IMR-90 (cell line): ENCODE measurements around the gene RAB27A. TPM values are rescaled to one million over a fixed set of nuclear protein-coding genes. Genes with fewer than 3 reads are reported as not detected.

Source experiments
- ATAC-seq: fragments of 200-7000 bp; cut with Tn5 transposase; 2 replicates; pipeline ENCODE4 v1.9.1; 2020; ENCODE audit warnings: low read depth, mild to moderate bottlenecking, moderate library complexity
- BruUV-seq: library from RNA; stranded (reverse); fragments of 400-500 nt; replicated peaks from 2 replicates; lab custom pipeline; 2021; lab: Mats Ljungman, UMichigan
- CTCF ChIA-PET: fragments of 300-600 bp; formaldehyde crosslinking; extraction: SDS; loops from one replicate; lab custom pipeline; 2021; ENCODE audit warnings: antibody characterized with exemption; lab: Yijun Ruan, JAX
- POLR2A ChIA-PET: fragments of 300-600 bp; sonication (Branson Sonifier 250); formaldehyde crosslinking; loops from one replicate; lab custom pipeline; 2022; ENCODE audit warnings: antibody characterized with exemption; ENCODE audit not compliant: unreplicated experiment; lab: Charles Lee
- DNase-seq: peaks from one replicate; pipeline ENCODE4 v3.0.0; 2013
- H2AFZ ChIP-seq: replicated peaks from 2 replicates; pipeline ENCODE3; 2013; ENCODE audit warnings: low read length, mild to moderate bottlenecking; ENCODE audit not compliant: poor library complexity
- H2AK5ac ChIP-seq: 2 replicates; pipeline ENCODE4 v1.6.1; 2013; ENCODE audit warnings: low read depth, low read length, inconsistent platforms
- H2AK9ac ChIP-seq: replicated peaks from 2 replicates; pipeline ENCODE3; 2013; ENCODE audit warnings: mild to moderate bottlenecking, low read depth, low read length, moderate library complexity; ENCODE audit not compliant: poor library complexity
- H2BK120ac ChIP-seq: 2 replicates; pipeline ENCODE4 v1.6.1; 2013; ENCODE audit warnings: low read depth, low read length, inconsistent platforms
- H2BK15ac ChIP-seq: 3 replicates; pipeline ENCODE4 v1.6.1; 2013; ENCODE audit warnings: low read depth, low read length, inconsistent platforms
- H2BK20ac ChIP-seq: 2 replicates; pipeline ENCODE4 v1.6.1; 2013; ENCODE audit warnings: low read depth, mild to moderate bottlenecking, inconsistent platforms, low read length, moderate library complexity
- H2BK5ac ChIP-seq: 2 replicates; pipeline ENCODE4 v1.6.1; 2013; ENCODE audit warnings: mild to moderate bottlenecking, low read depth, low read length, inconsistent platforms; ENCODE audit not compliant: poor library complexity, severe bottlenecking
- H3K14ac ChIP-seq: replicated peaks from 2 replicates; pipeline ENCODE4 v1.6.1; 2013; ENCODE audit warnings: low read depth, low read length, inconsistent platforms
- H3K18ac ChIP-seq: 2 replicates; pipeline ENCODE4 v1.6.1; 2013; ENCODE audit warnings: low read depth, low read length, control low read depth
- H3K23ac ChIP-seq: 2 replicates; pipeline ENCODE4 v1.6.1; 2013; ENCODE audit warnings: low read depth, low read length, inconsistent platforms
- H3K27ac ChIP-seq: 2 replicates; pipeline ENCODE4 v1.5.1; 2013; ENCODE audit warnings: mild to moderate bottlenecking, control low read depth, low read length; ENCODE audit not compliant: insufficient read depth
- H3K27me3 ChIP-seq: 2 replicates; pipeline ENCODE4 v1.6.1; 2013; ENCODE audit warnings: low read length; ENCODE audit not compliant: control insufficient read depth, insufficient read depth
- H3K36me3 ChIP-seq: 2 replicates; pipeline ENCODE4 v1.6.1; 2013; ENCODE audit warnings: low read length, mixed read lengths; ENCODE audit not compliant: control insufficient read depth, insufficient read depth
- H3K4ac ChIP-seq: 2 replicates; pipeline ENCODE4 v1.6.1; 2013; ENCODE audit warnings: low read depth, low read length, inconsistent platforms
- H3K4me1 ChIP-seq: 2 replicates; pipeline ENCODE4 v1.6.1; 2013; ENCODE audit warnings: low read length, mixed read lengths; ENCODE audit not compliant: control insufficient read depth, insufficient read depth
- H3K4me2 ChIP-seq: 2 replicates; pipeline ENCODE4 v1.6.1; 2013; ENCODE audit warnings: low read depth, mild to moderate bottlenecking, control low read depth, low read length, moderate library complexity
- H3K4me3 ChIP-seq: 2 replicates; pipeline ENCODE4 v1.5.1; 2013; ENCODE audit warnings: low read depth, mild to moderate bottlenecking, control low read depth, low read length, moderate library complexity; ENCODE audit not compliant: insufficient read depth
- H3K56ac ChIP-seq: 2 replicates; pipeline ENCODE4 v1.6.1; 2013; ENCODE audit warnings: low read length, inconsistent platforms; ENCODE audit not compliant: insufficient read depth; ENCODE audit errors: extremely low read depth
- H3K79me1 ChIP-seq, 2 experiments: 2 replicates each; pipeline ENCODE4 v1.6.1; 2013; ENCODE audit warnings: low read length in 2 of 2, inconsistent platforms in 1 of 2, low read depth in 1 of 2
- H3K9ac ChIP-seq: 2 replicates; pipeline ENCODE4 v1.6.1; 2013; ENCODE audit warnings: low read depth, low read length, control low read depth
- H3K9me1 ChIP-seq: 2 replicates; pipeline ENCODE4 v1.6.1; 2013; ENCODE audit warnings: low read length, inconsistent platforms; ENCODE audit not compliant: insufficient read depth
- H3K9me3 ChIP-seq: 2 replicates; pipeline ENCODE4 v1.6.1; 2013; ENCODE audit warnings: low read length; ENCODE audit not compliant: control insufficient read depth, insufficient read depth
- H4K20me1 ChIP-seq: 2 replicates; pipeline ENCODE4 v1.6.1; 2013; ENCODE audit warnings: low read length, inconsistent platforms; ENCODE audit not compliant: insufficient read depth
- H4K5ac ChIP-seq: 2 replicates; pipeline ENCODE4 v1.6.1; 2013; ENCODE audit warnings: mild to moderate bottlenecking, low read depth, low read length, control low read depth
- H4K8ac ChIP-seq, 2 experiments: 2 replicates each; pipeline ENCODE4 v1.6.1; 2013; ENCODE audit warnings: low read depth in 2 of 2, low read length in 2 of 2, control low read depth in 1 of 2, inconsistent platforms in 1 of 2
- H4K91ac ChIP-seq: 2 replicates; pipeline ENCODE4 v1.6.1; 2013; ENCODE audit warnings: low read depth, low read length, inconsistent platforms; ENCODE audit not compliant: insufficient read depth
- BHLHE40 ChIP-seq: fragments of 150-350 bp; IDR thresholded peaks from 2 replicates; pipeline ENCODE4 v1.6.1; 2016; ENCODE audit warnings: mild to moderate bottlenecking, low read depth, low read length
- CEBPB ChIP-seq: IDR thresholded peaks from 2 replicates; pipeline ENCODE4 v1.6.1; 2012; ENCODE audit warnings: low read depth, low read length, improper control_type of control experiment
- CHD1 ChIP-seq: IDR thresholded peaks from 2 replicates; pipeline ENCODE4 v1.6.1; 2012; ENCODE audit warnings: low read depth, low read length, improper control_type of control experiment
- CTCF ChIP-seq: conservative IDR thresholded peaks from 2 replicates; pipeline ENCODE4 v1.5.1; 2012; ENCODE audit warnings: mild to moderate bottlenecking, low read depth, low read length, improper control_type of control experiment
- FOS ChIP-seq: fragments of 150-350 bp; IDR thresholded peaks from 2 replicates; pipeline ENCODE4 v1.6.1; 2016; ENCODE audit warnings: low read depth, low read length
- MAFK ChIP-seq: IDR thresholded peaks from 2 replicates; pipeline ENCODE4 v1.6.1; 2012; ENCODE audit warnings: low read depth, low read length, improper control_type of control experiment
- MAZ ChIP-seq: IDR thresholded peaks from 2 replicates; pipeline ENCODE4 v1.6.1; 2012; ENCODE audit warnings: low read depth, mild to moderate bottlenecking, low read length, improper control_type of control experiment, moderate library complexity, borderline replicate concordance
- NFE2L2 ChIP-seq: fragments of 150-350 bp; IDR thresholded peaks from 2 replicates; pipeline ENCODE4 v1.6.1; 2016; ENCODE audit warnings: low read depth, mild to moderate bottlenecking, low read length
- RAD21 ChIP-seq: IDR thresholded peaks from 2 replicates; pipeline ENCODE4 v1.6.1; 2012; ENCODE audit warnings: low read length, improper control_type of control experiment
- dilution Hi-C: fragments of 300-500 bp; cut with HindIII; formaldehyde crosslinking; loops from one replicate; pipeline ENCODE4 v1.14.3; 2018; ENCODE audit warnings: low sequenced_read_pairs; ENCODE audit not compliant: unreplicated experiment
- in situ Hi-C: fragments of 300-500 bp; cut with MboI; formaldehyde crosslinking; loops from 3 replicates; pipeline ENCODE4 v1.14.3; 2019; ENCODE audit warnings: low sequenced_read_pairs, inconsistent platforms, mixed read lengths
- intact Hi-C: fragments of 100-400 bp; cut with micrococcal nuclease; formaldehyde crosslinking; loops from 2 replicates; pipeline ENCODE4 v1.10.0; 2022
- polyA plus RNA-seq, 3 experiments: library from polyadenylated mRNA; depleted of rRNA; stranded (reverse); fragments of >200 nt; gene quantifications; 2 replicates each; pipeline ENCODE4 v1.2.3, GENCODE V29; 2012; ENCODE audit warnings: low replicate concordance in 1 of 3
- total RNA-seq: library from RNA; depleted of rRNA; stranded (reverse); fragments of >200 nt; gene quantifications from 2 replicates; pipeline ENCODE4 v1.2.3, GENCODE V29; 2012

Gene RAB27A
- total and polyA plus RNA-seq, 2 of the 4 experiments (the other 2 are of a cell fraction) = 4.8 to 13.7 TPM

- no TSS peak for BruUV-seq
- no peak overlapping the region for H3K56ac ChIP-seq
- no peak overlapping the region for H2AFZ ChIP-seq
- no peaks in the 10 kb centered on the region; the same call in 1 of the 2 replicates for H3K4me1 ChIP-seq
- H2AK9ac ChIP-seq = no peak overlapping the region
- no peak overlapping the region for H2BK20ac ChIP-seq
- ChIA-PET POLR2A (interaction anchor here (0.5 to 0.6 kb wide), 2 partner anchors 62 to 280 kb away, joined by 3 to 4 read pairs; no protein-coding TSS in a partner anchor), CTCF (interaction anchor here (0.6 kb wide), 1 partner anchor 86 kb away, joined by 6 read pairs; no protein-coding TSS in a partner anchor)
- no peak overlapping the region for H2AK5ac ChIP-seq
- no peak overlapping the region for H3K18ac ChIP-seq
- no peak overlapping the region for H3K14ac ChIP-seq
- ATAC-seq = no peak
- no peaks in the 10 kb centered on the region for H3K27me3 ChIP-seq
- no peak overlapping the region for H3K4ac ChIP-seq
- peaks cover 3% of the 10 kb centered on the region; the same call in 1 of the 2 replicates for H3K9me1 ChIP-seq
- dilution Hi-C loops = no loop called here
- in situ Hi-C loops = no loop called here
- TF ChIP-seq BHLHE40 (no peak), FOS (no peak), RAD21 (no peak), MAFK (no peak), CTCF (no peak), CHD1 (no peak), MAZ (no peak), NFE2L2 (no peak), CEBPB (no peak)
- intact Hi-C loops = no loop called here
- H2BK15ac ChIP-seq = no peak overlapping the region
- H3K23ac ChIP-seq = no peak overlapping the region
- no peak overlapping the region for H3K9ac ChIP-seq
- peaks cover 13% of the 10 kb centered on the region for H3K36me3 ChIP-seq
- peaks cover 29% of the 10 kb centered on the region; the same call in 1 of the 2 replicates for H4K20me1 ChIP-seq
- H4K5ac ChIP-seq = no peak overlapping the region
- H3K9me3 ChIP-seq = no peaks in the 10 kb centered on the region
- H3K4me3 ChIP-seq = no peak overlapping the region
- H3K4me2 ChIP-seq = peak overlapping the region; percentile 81
- DNase-seq = peak; percentile 37
- no peak overlapping the region for H3K27ac ChIP-seq
- H4K8ac ChIP-seq = no peak overlapping the region
- H2BK5ac ChIP-seq = peak overlapping the region; percentile 30
- no peak overlapping the region for H4K91ac ChIP-seq
- peaks cover 3 to 19% of the 10 kb centered on the region in 2 experiments; a peak in 3 of 4 replicates for H3K79me1 ChIP-seq
- no peak overlapping the region for H2BK120ac ChIP-seq
Observed at GRCh38 chr15:55194256-55194655, 95.4 kb downstream of the RAB27A start.
